Prostate gland (tissue), 2 donors: ENCODE results near the gene SIX5. TPM values are rescaled to one million over a fixed set of nuclear protein-coding genes. Genes with fewer than 3 reads are reported as not detected.
"Not testable (repeated sequence)": the region's sequence is repeated elsewhere in the genome, so short reads cannot be mapped to it uniquely, and the experiment has no call there.

Experiments
- DNase-seq: peaks from one replicate; pipeline ENCODE4 v3.0.0-alpha.2; 2019; ENCODE audit warnings: low spot score
- H3K27ac ChIP-seq, 2 donors: fragments of 200-600 bp; sonication (generic); 2 replicates each; pipeline ENCODE4 v1.5.1; 2017 to 2019
- H3K27me3 ChIP-seq: fragments of 200-600 bp; sonication (generic); replicated peaks from 2 replicates; pipeline ENCODE4 v1.5.1; 2019; ENCODE audit not compliant: insufficient read depth
- H3K36me3 ChIP-seq, 2 donors: fragments of 200-600 bp; sonication (generic); 1 replicate in 1 of 2; 2 replicates in 1 of 2; pipeline versions ENCODE4 v1.5.1 to v1.8.1; 2017 to 2019
- H3K4me1 ChIP-seq: fragments of 200-600 bp; sonication (generic); replicated peaks from 2 replicates; pipeline ENCODE4 v1.5.1; 2019
- H3K4me3 ChIP-seq, 2 donors: fragments of 200-600 bp; sonication (generic); 2 replicates each; pipeline ENCODE4 v1.5.1; 2017 to 2019
- H3K9me3 ChIP-seq: fragments of 200-600 bp; sonication (generic); 2 replicates; pipeline ENCODE4 v1.5.1; 2017
- POLR2A ChIP-seq: fragments of 450-650 bp; IDR thresholded peaks from one replicate; pipeline ENCODE4 v1.6.1; 2016; ENCODE audit warnings: antibody characterized with exemption, mild to moderate bottlenecking
- POLR2AphosphoS5 ChIP-seq: sonication (generic); formaldehyde crosslinking; IDR thresholded peaks from one replicate; pipeline ENCODE4 v1.6.1; 2017; ENCODE audit warnings: antibody characterized with exemption
- WGBS: methylation state at CpG from one replicate; pipeline ENCODE4 v1.1.5; 2018; 5-methylcytosine and 5-hydroxymethylcytosine counted together
- intact Hi-C: fragments of 100-400 bp; cut with DNase I; formaldehyde crosslinking; loops from one replicate; pipeline ENCODE4 v1.14.2; 2022
- total RNA-seq, 2 donors: library from RNA; depleted of rRNA; stranded (reverse); fragments of >200 nt; gene quantifications; one replicate each; pipeline ENCODE4 v1.1.0, GENCODE V29; 2016
- TF ChIP-seq, protein P1 (sequence below), 4 experiments: fragments of 200-600 bp in 2 of 4; fragments of 450-650 bp in 2 of 4; sonication (generic) in 2 of 4; IDR thresholded peaks; 1 replicate in 3 of 4; 2 replicates in 1 of 4; pipeline ENCODE4 v1.5.1; 2016 to 2019; ENCODE audit warnings: antibody characterized with exemption in 4 of 4, mild to moderate bottlenecking in 2 of 4, moderate library complexity in 2 of 4

The SIX5 gene
- total RNA-seq, 2 donors from 2014 or later = 33.7 to 37.5 TPM

GRCh38 chr19:45729800-45730290 lies 39.2 kb downstream of the SIX5 start:
- no peak for TF ChIP-seq POLR2AphosphoS5
- TF ChIP-seq POLR2A = no peak
- TF ChIP-seq, protein P1, sequence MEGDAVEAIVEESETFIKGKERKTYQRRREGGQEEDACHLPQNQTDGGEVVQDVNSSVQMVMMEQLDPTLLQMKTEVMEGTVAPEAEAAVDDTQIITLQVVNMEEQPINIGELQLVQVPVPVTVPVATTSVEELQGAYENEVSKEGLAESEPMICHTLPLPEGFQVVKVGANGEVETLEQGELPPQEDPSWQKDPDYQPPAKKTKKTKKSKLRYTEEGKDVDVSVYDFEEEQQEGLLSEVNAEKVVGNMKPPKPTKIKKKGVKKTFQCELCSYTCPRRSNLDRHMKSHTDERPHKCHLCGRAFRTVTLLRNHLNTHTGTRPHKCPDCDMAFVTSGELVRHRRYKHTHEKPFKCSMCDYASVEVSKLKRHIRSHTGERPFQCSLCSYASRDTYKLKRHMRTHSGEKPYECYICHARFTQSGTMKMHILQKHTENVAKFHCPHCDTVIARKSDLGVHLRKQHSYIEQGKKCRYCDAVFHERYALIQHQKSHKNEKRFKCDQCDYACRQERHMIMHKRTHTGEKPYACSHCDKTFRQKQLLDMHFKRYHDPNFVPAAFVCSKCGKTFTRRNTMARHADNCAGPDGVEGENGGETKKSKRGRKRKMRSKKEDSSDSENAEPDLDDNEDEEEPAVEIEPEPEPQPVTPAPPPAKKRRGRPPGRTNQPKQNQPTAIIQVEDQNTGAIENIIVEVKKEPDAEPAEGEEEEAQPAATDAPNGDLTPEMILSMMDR (IDR thresholded peaks at IDR 0.05) = no peak
- WGBS = 4% methylated on average over 10 of the region's 10 CpGs
- no peaks in the 10 kb centered on the region for H3K27me3 ChIP-seq
- no peaks in the 10 kb centered on the region for H3K36me3 ChIP-seq
- peaks cover 3% of the 10 kb centered on the region for H3K4me1 ChIP-seq
- H3K9me3 ChIP-seq = no peaks in the 10 kb centered on the region
- DNase-seq = no peak
- peak overlapping the region; percentile 69 to 79 for H3K4me3 ChIP-seq
- intact Hi-C loops = no loop called here
- H3K27ac ChIP-seq = peak overlapping the region; percentile 77 to 80

GRCh38 chr19:45728683-45729082 lies 40.4 kb downstream of the SIX5 start:
- H3K27me3 ChIP-seq, H3K4me1 ChIP-seq, DNase-seq, intact Hi-C loops, H3K4me3 ChIP-seq, H3K9me3 ChIP-seq, H3K27ac ChIP-seq, H3K36me3 ChIP-seq: not testable (repeated sequence)
- 95% methylated on average over 18 of the region's 18 CpGs for WGBS

GRCh38 chr19:45720065-45720464 lies 49.0 kb downstream of the SIX5 start:
- intact Hi-C loops, H3K27ac ChIP-seq, H3K27me3 ChIP-seq, H3K4me1 ChIP-seq, H3K9me3 ChIP-seq, H3K4me3 ChIP-seq, DNase-seq, H3K36me3 ChIP-seq: not testable (repeated sequence)
- WGBS = 98% methylated on average over 11 of the region's 11 CpGs

DNA sequence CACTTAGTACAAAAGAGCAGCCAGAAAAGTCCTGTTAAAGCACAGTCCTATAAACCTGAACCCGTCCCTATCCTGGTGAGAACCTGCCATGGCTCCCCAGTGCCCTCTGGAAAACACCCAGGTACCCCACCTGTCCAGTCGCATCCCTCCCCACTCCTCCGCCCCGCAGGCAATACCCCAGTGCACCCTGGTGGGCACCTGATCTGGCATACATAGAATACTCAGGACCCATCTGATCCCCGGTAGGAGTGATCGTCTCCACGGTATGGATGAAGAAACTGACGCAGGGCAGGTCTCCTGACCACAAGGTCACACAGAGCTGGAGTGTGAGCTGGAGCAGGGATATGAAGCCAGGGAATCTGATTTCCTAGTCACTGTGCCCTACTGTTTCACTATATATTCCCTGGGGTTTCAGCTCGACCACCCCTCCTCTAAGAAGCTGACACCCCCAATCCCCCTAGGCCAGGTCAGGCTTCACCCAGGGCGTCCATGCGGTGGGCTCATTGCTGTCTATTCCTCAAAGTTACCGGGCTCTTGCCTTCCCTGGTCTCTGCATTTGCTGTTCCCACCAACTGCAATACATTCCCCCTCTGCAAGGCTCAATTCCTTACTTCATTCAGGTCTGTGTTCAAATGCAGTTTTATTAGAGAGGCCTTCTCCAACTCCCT lies 50.9 kb downstream of the SIX5 start:
- WGBS = 61% methylated on average over 12 of the region's 12 CpGs
- Histone ChIP-seq H3K4me1 (no peaks in the 10 kb centered on the region), H3K27me3 (no peaks in the 10 kb centered on the region), H3K27ac (peak overlapping the region; percentile 95), H3K4me3 (peak overlapping the region; percentile 34 to 61), H3K9me3 (no peaks in the 10 kb centered on the region), H3K36me3 (no peaks in the 10 kb centered on the region)
- DNase-seq = no peak
- intact Hi-C loops = loop anchor here (2.0 to 5.0 kb wide), 3 partner anchors 25 to 79 kb away; partner anchors contain the start of genes QPCTL and SIX5
- TF ChIP-seq POLR2A (no peak), POLR2AphosphoS5 (no peak)
- TF ChIP-seq, protein P1 (IDR thresholded peaks at IDR 0.05) = no peak

DNA sequence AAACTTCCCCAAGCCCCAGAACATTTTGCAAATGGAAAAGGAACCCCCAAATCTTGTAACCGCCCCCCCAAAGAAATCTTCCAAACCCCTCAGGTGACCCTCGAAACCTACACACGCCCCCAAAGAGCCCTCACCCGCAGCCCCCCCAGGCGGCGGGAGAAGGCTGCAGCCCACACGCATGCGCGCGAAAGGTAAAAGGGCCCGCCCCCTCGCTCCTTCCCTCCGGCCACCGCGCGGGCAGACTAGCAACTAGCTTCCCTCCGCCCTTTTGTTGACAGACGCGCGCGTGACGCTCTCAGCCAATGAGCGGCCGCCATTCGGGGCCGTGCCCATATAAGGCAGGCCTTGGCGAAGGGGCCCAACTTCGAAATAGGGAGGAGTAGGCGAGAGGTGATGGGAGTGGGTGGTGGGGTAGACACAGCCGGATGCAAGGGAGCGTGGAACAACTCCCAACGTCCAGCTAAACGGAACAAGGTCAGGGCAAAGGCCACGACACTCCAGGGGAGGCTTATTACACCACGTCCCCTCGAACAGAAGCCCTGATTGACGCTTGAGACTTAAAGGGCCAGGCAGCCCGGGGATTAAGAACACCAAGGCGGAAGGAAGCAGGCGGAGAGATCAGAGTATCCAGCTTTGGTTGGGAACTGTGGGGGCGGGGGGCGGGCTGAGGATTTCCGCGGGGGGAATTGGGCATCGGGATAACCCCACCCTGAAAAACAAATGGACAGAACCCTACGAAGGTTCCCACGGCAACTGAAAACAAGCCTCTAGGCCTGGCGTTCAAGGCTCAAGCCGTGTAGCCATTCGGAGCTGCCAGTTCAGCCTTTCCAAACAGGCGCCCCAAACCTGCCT lies 51.7 kb downstream of the SIX5 start:
- H3K27ac ChIP-seq = peak overlapping the region; percentile 95
- H3K4me1 ChIP-seq = no peaks in the 10 kb centered on the region
- TF ChIP-seq, protein P1 (IDR thresholded peaks at IDR 0.05) = peak; percentile 12 to 68 (median 30)
- TF ChIP-seq POLR2AphosphoS5 (peak; percentile 100), POLR2A (peak; percentile 97)
- intact Hi-C loops = loop anchor here (2.0 to 5.0 kb wide), 3 partner anchors 25 to 80 kb away; partner anchors contain the start of genes QPCTL and SIX5
- H3K4me3 ChIP-seq = peak overlapping the region; percentile 53 to 61
- no peaks in the 10 kb centered on the region for H3K9me3 ChIP-seq
- WGBS = under 1% methylated on average over 47 of the region's 51 CpGs
- DNase-seq = peak; percentile 99
- H3K27me3 ChIP-seq = no peaks in the 10 kb centered on the region
- H3K36me3 ChIP-seq = no peaks in the 10 kb centered on the region
